Endothelial cell of coronary artery (primary cell): ENCODE results near the gene TOMM40. TPM values are rescaled to one million over a fixed set of nuclear protein-coding genes. Genes with fewer than 3 reads are reported as not detected.

Experiments used
- total RNA-seq: library from RNA; depleted of rRNA; stranded (reverse); fragments of >200 nt; gene quantifications from 2 replicates; pipeline ENCODE4 v1.2.3, GENCODE V29; 2014

Gene TOMM40
- total RNA-seq = 44.8 and 73.0 TPM in 2 replicates

DNA sequence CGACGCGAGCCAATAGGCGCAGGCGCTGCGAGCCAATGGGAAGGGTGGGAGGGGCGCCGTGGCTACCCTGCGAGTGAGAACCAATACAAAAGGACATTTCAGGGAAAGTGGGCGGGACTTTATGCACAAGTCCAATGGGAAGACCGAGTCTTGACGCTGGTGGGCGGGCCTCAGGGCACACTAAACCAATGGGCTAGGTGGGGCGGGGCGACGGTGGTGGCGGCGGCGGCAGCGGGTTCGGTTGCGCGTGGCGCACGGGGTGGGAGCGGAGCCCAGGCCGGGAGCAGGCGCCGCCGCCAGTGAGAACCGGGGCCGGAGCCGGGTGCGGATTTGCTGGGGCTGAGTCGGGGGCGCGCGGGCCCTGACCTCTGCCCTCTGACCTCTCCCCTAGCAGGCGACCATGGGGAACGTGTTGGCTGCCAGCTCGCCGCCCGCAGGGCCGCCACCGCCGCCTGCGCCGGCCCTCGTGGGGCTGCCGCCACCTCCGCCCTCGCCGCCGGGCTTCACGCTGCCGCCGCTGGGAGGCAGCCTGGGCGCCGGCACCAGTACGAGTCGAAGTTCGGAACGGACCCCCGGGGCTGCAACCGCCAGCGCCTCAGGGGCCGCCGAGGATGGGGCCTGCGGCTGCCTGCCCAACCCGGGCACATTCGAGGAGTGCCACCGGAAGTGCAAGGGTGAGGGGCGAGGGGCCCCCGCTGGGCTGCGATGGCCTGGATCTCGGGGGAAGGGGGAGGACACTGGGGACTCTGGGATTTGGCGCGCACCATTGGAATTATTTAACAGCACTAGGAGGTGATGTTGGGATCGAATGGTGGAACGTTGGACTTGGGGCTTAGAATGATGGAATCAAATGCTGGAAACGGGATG, at the start of gene TOMM40:
TSS of gene TOMM40 (plus strand) at position 239 of the 867 bp plus-strand sequence. CDS start at position 401, 162 bp downstream.

DNA sequence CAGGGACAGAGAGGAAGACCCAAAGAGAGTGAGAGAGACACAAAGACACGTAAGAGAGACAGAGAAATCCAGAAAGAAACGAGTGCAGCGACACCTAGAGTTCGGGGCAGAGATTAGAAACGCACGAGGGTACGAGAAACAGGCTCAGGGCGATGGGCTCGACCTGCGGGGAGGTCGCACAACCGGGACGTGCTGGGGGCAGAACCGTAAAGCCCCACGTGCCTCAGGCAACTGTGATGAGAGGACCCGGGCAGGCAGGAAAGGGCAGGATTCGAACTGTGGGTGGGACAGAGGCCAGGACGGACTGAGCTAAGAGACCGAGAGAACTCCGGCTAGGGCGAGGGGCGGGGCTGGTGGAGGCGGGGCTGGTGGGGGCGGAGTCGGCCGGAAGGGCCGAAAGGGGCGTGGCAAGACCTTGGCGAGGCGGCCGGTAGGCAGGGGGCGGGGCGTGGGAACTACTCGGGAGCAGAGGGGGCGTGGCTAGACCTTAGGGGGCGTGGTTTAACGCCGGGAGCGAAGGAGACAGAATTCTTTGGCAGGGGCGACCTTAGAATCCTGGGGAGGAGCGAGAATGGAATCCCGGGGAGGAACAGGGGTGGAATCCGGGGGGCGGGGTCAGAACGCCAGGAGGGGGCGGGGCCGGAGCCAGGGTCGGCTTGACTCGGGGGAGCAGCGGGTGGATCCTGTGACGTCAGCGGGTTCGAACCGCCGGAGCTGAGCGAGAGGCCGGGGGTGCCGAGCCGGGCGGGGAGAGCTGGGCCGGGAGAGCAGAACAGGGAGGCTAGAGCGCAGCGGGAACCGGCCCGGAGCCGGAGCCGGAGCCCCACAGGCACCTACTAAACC, 45.2 kb upstream of the TOMM40 start, which contains the start of gene NECTIN2:
TSS of gene NECTIN2 (plus strand) at position 686 of the 843 bp plus-strand sequence. CDS start 229 bp downstream, outside the sequence.

DNA sequence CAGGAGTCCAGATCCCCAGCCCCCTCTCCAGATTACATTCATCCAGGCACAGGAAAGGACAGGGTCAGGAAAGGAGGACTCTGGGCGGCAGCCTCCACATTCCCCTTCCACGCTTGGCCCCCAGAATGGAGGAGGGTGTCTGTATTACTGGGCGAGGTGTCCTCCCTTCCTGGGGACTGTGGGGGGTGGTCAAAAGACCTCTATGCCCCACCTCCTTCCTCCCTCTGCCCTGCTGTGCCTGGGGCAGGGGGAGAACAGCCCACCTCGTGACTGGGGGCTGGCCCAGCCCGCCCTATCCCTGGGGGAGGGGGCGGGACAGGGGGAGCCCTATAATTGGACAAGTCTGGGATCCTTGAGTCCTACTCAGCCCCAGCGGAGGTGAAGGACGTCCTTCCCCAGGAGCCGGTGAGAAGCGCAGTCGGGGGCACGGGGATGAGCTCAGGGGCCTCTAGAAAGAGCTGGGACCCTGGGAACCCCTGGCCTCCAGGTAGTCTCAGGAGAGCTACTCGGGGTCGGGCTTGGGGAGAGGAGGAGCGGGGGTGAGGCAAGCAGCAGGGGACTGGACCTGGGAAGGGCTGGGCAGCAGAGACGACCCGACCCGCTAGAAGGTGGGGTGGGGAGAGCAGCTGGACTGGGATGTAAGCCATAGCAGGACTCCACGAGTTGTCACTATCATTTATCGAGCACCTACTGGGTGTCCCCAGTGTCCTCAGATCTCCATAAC, 14.5 kb downstream of the TOMM40 start, which contains the start of gene APOE:
TSS of gene APOE (plus strand) at position 360 of the 724 bp plus-strand sequence. CDS start 829 bp downstream, outside the sequence.

DNA sequence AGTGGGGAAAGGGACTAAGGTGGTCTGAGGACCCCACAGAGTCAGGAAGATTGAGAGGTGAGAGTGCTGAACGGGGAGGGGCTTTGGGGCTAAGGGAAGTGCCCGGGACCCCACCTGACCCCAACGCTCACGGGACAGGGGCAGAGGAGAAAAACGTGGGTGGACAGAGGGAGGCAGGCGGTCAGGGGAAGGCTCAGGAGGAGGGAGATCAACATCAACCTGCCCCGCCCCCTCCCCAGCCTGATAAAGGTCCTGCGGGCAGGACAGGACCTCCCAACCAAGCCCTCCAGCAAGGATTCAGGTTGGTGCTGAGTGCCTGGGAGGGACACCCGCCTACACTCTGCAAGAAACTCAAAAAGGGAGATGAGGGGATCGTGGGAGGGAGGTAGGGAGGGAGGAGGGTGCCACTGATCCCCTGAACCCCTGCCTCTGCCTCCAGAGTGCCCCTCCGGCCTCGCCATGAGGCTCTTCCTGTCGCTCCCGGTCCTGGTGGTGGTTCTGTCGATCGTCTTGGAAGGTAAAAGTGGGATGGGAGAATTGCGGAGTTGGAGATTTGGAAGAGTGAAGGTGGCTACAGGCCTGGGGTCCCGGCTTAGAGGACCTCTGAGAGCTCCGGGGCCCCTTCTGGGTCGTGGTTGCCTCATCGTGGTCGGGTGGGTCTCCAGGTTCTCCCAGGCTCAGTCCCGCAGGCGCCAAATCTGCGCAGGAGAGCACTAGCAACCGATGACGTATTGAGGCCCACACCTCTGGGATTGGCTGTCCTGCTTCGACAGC, 23.6 kb downstream of the TOMM40 start, which contains the start of gene APOC1:
TSS of gene APOC1 (plus strand) at position 176 of the 774 bp plus-strand sequence. CDS start at position 460, 284 bp downstream.

DNA sequence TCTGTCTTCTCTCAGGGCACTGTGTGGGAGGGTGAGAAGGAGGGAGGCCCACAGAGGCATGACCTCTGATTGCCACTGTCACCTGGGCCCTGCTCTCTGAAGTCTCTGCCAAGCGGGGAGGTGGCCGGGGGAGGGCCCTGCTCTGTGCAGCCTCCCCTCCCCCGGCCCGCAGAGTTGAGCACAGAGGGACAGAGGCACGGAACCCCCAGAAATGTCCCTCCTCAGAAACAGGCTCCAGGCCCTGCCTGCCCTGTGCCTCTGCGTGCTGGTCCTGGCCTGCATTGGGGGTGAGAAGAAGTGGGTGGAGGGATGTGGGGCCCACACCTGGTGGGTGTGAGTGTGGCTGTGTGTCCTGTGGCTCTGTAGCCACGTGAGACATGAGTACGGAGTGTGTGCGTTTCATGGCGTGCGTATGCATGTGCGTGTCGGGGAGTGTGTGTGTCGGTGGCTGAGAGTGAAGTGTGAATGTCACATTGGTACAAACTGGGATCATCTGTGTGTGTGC, 51.1 kb downstream of the TOMM40 start, which contains the start of gene APOC4:
TSS of gene APOC4 (plus strand) at position 171 of the 505 bp plus-strand sequence. CDS start at position 212, 41 bp downstream.

Other genes starting within 250 kb of the TOMM40 start
- gene PVR, start 247.3 kb upstream of the TOMM40 start, total RNA-seq = 113 and 246 TPM in 2 replicates
- gene CEACAM19, start 219.8 kb upstream of the TOMM40 start, total RNA-seq = 1.3 and 1.5 TPM in 2 replicates
- gene CEACAM16, start 192.1 kb upstream of the TOMM40 start, total RNA-seq = 0.09 TPM in 1 of 2 replicates, not detected in the other
- gene BCL3, start 142.5 kb upstream of the TOMM40 start, total RNA-seq = 2.2 and 7.0 TPM in 2 replicates
- not detected in 2 replicates for gene CBLC, start 113.4 kb upstream of the TOMM40 start, total RNA-seq
- gene BCAM, start 82.2 kb upstream of the TOMM40 start, total RNA-seq = 15.7 and 21.9 TPM in 2 replicates
- gene NECTIN2, start 45.0 kb upstream of the TOMM40 start, total RNA-seq = 90.7 and 110 TPM in 2 replicates
- gene APOE, start 14.5 kb downstream of the TOMM40 start, total RNA-seq = 0.28 and 0.81 TPM in 2 replicates
- 0.28 and 0.72 TPM in 2 replicates for gene APOC1, start 23.4 kb downstream of the TOMM40 start, total RNA-seq
- gene APOC4, start 51.0 kb downstream of the TOMM40 start, total RNA-seq = not detected in 2 replicates
- not detected in 2 replicates for gene APOC2, start 54.8 kb downstream of the TOMM40 start, total RNA-seq
- gene CLPTM1, start 64.1 kb downstream of the TOMM40 start, total RNA-seq = 31.9 and 40.3 TPM in 2 replicates
- 7.1 and 10.7 TPM in 2 replicates for gene RELB, start 110.2 kb downstream of the TOMM40 start, total RNA-seq
- 9.8 and 20.9 TPM in 2 replicates for gene CLASRP, start 147.8 kb downstream of the TOMM40 start, total RNA-seq
- gene ZNF296, start 185.2 kb downstream of the TOMM40 start, total RNA-seq = 0.09 TPM in 2 replicates
- 17.8 and 20.6 TPM in 2 replicates for gene GEMIN7, start 188.0 kb downstream of the TOMM40 start, total RNA-seq
- gene PPP1R37, start 201.9 kb downstream of the TOMM40 start, total RNA-seq = 23.1 and 25.9 TPM in 2 replicates